ENCODE measurements around the gene CCDC28B.

DNA sequence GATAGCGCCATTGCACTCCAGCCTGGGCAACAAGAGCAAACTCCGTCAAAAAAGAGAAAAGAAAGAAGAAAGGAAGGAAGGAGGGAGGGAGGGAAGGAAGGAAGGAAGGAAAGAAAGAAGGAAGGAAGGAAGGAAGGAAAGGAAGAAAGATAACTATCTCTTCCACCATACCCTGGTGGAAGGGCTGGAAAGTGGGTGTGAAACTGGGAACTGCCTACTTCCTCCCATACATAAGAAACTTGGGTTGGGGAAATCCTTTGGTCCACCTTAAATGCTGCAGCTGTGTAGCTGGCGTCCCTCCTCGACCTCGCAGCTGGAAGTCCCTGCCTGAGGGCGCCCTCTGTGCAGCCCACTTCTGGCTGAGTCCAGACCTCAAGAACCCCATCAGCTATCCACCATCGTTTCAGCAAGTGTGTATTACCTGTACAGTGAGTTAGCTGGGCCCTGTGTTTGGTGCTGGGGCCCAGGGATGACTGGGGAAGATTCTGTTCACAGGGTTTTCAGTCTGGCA is 42.0 kb downstream of the CCDC28B start:
- no peak for TF ChIP-seq EP300 (IDR thresholded peaks at IDR 0.05)
- TF ChIP-seq POLR2A (IDR thresholded peaks at IDR 0.05; ENCODE audit: low read depth): no peak
